ENCODE data around the gene ONECUT3. TPM values are rescaled to one million over a fixed set of nuclear protein-coding genes. Genes with fewer than 3 reads are reported as not detected.

The ONECUT3 gene
- total RNA-seq, 1 experiment from 2014 or later, result not detected

GRCh38 chr19:1827566-1828278 is 74.4 kb downstream of the ONECUT3 start:
- no peaks in the 10 kb centered on the region for H3K79me2 ChIP-seq (ENCODE audit: low read depth)
- no peak overlapping the region for H3K27ac ChIP-seq
- H3K4me3 ChIP-seq, result no peak overlapping the region
- H3K36me3 ChIP-seq (ENCODE audit: low read depth), result no peaks in the 10 kb centered on the region
- no peaks in the 10 kb centered on the region for H3K4me1 ChIP-seq (replicated peaks; ENCODE audit: insufficient read depth)
- H4K20me1 ChIP-seq (ENCODE audit: insufficient read depth), result peaks cover 5% of the 10 kb centered on the region
- no peaks in the 10 kb centered on the region for H3K9me3 ChIP-seq (ENCODE audit: insufficient read depth, low read depth)
- H3K9me2 ChIP-seq (ENCODE audit: insufficient read depth), result no peaks in the 10 kb centered on the region
- no TSS peak for BruUV-seq (replicated peaks)
- POLR2A ChIA-PET (ENCODE audit: unreplicated experiment), result no interaction called here
- TF ChIP-seq EZH2 (IDR thresholded peaks at IDR 0.05; ENCODE audit: low read depth) (no peak), CTCF (conservative IDR thresholded peaks at IDR 0.05) (no peak)
- no peak overlapping the region for H2AFZ ChIP-seq
- CTCF ChIA-PET, result interaction anchor here (0.5 kb wide), 1 partner anchor 29 kb away, joined by 5 read pairs; no protein-coding TSS in a partner anchor
- no peaks in the 10 kb centered on the region for H3K27me3 ChIP-seq (ENCODE audit: insufficient read depth, low read depth)
- no peak for DNase-seq
- no peak overlapping the region for H3K4me2 ChIP-seq
- no peaks in the 10 kb centered on the region for H3F3A ChIP-seq (ENCODE audit: insufficient read depth, low read depth)
- intact Hi-C loops (cut with micrococcal nuclease; ENCODE audit: unreplicated experiment), result no loop called here

- H3K79me2 ChIP-seq (ENCODE audit: low read depth), result no peaks in the 10 kb centered on the region
- H3K9me3 ChIP-seq (ENCODE audit: insufficient read depth, low read depth), result no peaks in the 10 kb centered on the region
- intact Hi-C loops (cut with micrococcal nuclease; ENCODE audit: unreplicated experiment), result no loop called here
- no peak overlapping the region for H2AFZ ChIP-seq
- H3K9me2 ChIP-seq (ENCODE audit: insufficient read depth), result no peaks in the 10 kb centered on the region
- H3K4me1 ChIP-seq (replicated peaks; ENCODE audit: insufficient read depth), result no peaks in the 10 kb centered on the region
- H3K4me2 ChIP-seq, result no peak overlapping the region
- no TSS peak for BruUV-seq (replicated peaks)
- POLR2A ChIA-PET (ENCODE audit: unreplicated experiment), result interaction anchor here (0.6 kb wide), 1 partner anchor 191 kb away, joined by 3 read pairs; no protein-coding TSS in a partner anchor
- DNase-seq, result no peak
- TF ChIP-seq CTCF (conservative IDR thresholded peaks at IDR 0.05) (no peak), EZH2 (IDR thresholded peaks at IDR 0.05; ENCODE audit: low read depth) (no peak)
- H3K27me3 ChIP-seq (ENCODE audit: insufficient read depth, low read depth), result no peaks in the 10 kb centered on the region
- H3F3A ChIP-seq (ENCODE audit: insufficient read depth, low read depth), result no peaks in the 10 kb centered on the region
- H3K27ac ChIP-seq, result no peak overlapping the region
- CTCF ChIA-PET, result no interaction called here
- peaks cover 5% of the 10 kb centered on the region for H4K20me1 ChIP-seq (ENCODE audit: insufficient read depth)
- H3K4me3 ChIP-seq, result no peak overlapping the region
- no peaks in the 10 kb centered on the region for H3K36me3 ChIP-seq (ENCODE audit: low read depth)
These were observed 75.3 kb downstream of the ONECUT3 start for GRCh38 chr19:1828279-1829238.

- CTCF ChIA-PET, result no interaction called here
- H3K4me1 ChIP-seq (replicated peaks; ENCODE audit: insufficient read depth), result no peaks in the 10 kb centered on the region
- no peaks in the 10 kb centered on the region for H3K9me3 ChIP-seq (ENCODE audit: insufficient read depth, low read depth)
- H3K36me3 ChIP-seq (ENCODE audit: low read depth), result no peaks in the 10 kb centered on the region
- H3K4me2 ChIP-seq, result no peak overlapping the region
- H2AFZ ChIP-seq, result no peak overlapping the region
- peaks cover 5% of the 10 kb centered on the region for H4K20me1 ChIP-seq (ENCODE audit: insufficient read depth)
- intact Hi-C loops (cut with micrococcal nuclease; ENCODE audit: unreplicated experiment), result no loop called here
- no peak overlapping the region for H3K4me3 ChIP-seq
- no peaks in the 10 kb centered on the region for H3K79me2 ChIP-seq (ENCODE audit: low read depth)
- H3K27me3 ChIP-seq (ENCODE audit: insufficient read depth, low read depth), result no peaks in the 10 kb centered on the region
- TF ChIP-seq EZH2 (IDR thresholded peaks at IDR 0.05; ENCODE audit: low read depth) (no peak), CTCF (conservative IDR thresholded peaks at IDR 0.05) (no peak)
- no TSS peak for BruUV-seq (replicated peaks)
- H3K27ac ChIP-seq, result no peak overlapping the region
- no peaks in the 10 kb centered on the region for H3K9me2 ChIP-seq (ENCODE audit: insufficient read depth)
- POLR2A ChIA-PET (ENCODE audit: unreplicated experiment), result no interaction called here
- no peak for DNase-seq
- no peaks in the 10 kb centered on the region for H3F3A ChIP-seq (ENCODE audit: insufficient read depth, low read depth)
These were observed 76.7 kb downstream of the ONECUT3 start for GRCh38 chr19:1829958-1830357.

Measured in PC-9 (cell line).